HepG2 (cell line): ENCODE measurements around the gene CCK.

ENCODE experiments used
- ETV6 ChIP-seq: sonication (generic); formaldehyde crosslinking; conservative IDR thresholded peaks from 2 replicates; pipeline ENCODE4 v1.4.0; 2020; ENCODE audit warnings: missing genetic modification reagents
- HDAC6 ChIP-seq: fragments of 200-600 bp; sonication (generic); IDR thresholded peaks from 2 replicates; pipeline ENCODE4 v1.7.0; 2017; ENCODE audit warnings: mild to moderate bottlenecking, antibody characterized with exemption, low read length, low read depth
- MTA3 ChIP-seq: sonication (generic); formaldehyde crosslinking; IDR thresholded peaks from 2 replicates; pipeline ENCODE4 v1.4.0; 2020; ENCODE audit warnings: missing genetic modification reagents
- NBN ChIP-seq: fragments of 450-650 bp; conservative IDR thresholded peaks from 2 replicates; pipeline ENCODE4 v1.6.1; 2017
- NR2F1 ChIP-seq, 2 experiments: fragments of 450-650 bp in 1 of 2; formaldehyde crosslinking in 1 of 2; IDR thresholded peaks; 2 replicates each; pipeline versions ENCODE4 v1.5.0 to v1.6.1; 2016 to 2020; ENCODE audit warnings: mild to moderate bottlenecking in 1 of 2, missing compliant biosample characterization in 1 of 2, missing genetic modification reagents in 1 of 2, moderate library complexity in 1 of 2
- POLR2AphosphoS5 ChIP-seq: IDR thresholded peaks from 2 replicates; pipeline ENCODE4 v1.6.1; 2012; ENCODE audit warnings: low read depth, low read length
- SP2 ChIP-seq: sonication (generic); formaldehyde crosslinking; IDR thresholded peaks from 2 replicates; pipeline ENCODE4 v1.5.1; 2020; ENCODE audit warnings: mild to moderate bottlenecking, missing genetic modification reagents
- SPEN ChIP-seq: sonication (generic); formaldehyde crosslinking; IDR thresholded peaks from 2 replicates; pipeline ENCODE4 v1.5.1; 2020; ENCODE audit warnings: low read depth, mild to moderate bottlenecking, missing genetic modification reagents
- ZNF101 ChIP-seq: sonication (generic); formaldehyde crosslinking; IDR thresholded peaks from 2 replicates; pipeline ENCODE4 v1.4.0; 2020; ENCODE audit warnings: mild to moderate bottlenecking, low read depth, missing genetic modification reagents, borderline replicate concordance
- TF ChIP-seq, protein P1 (sequence below): sonication (generic); formaldehyde crosslinking; IDR thresholded peaks from 2 replicates; pipeline ENCODE4 v1.5.0; 2020; ENCODE audit warnings: mild to moderate bottlenecking, missing genetic modification reagents, moderate library complexity
- TF ChIP-seq, protein P2 (sequence below): sonication (generic); formaldehyde crosslinking; IDR thresholded peaks from 2 replicates; pipeline ENCODE4 v1.8.0; 2022; ENCODE audit warnings: missing genetic modification reagents, mild to moderate bottlenecking, moderate library complexity, borderline replicate concordance

GRCh38 chr3:42210726-42211125 is 55.3 kb downstream of the CCK start:
- no peak for TF ChIP-seq HDAC6
- no peak for TF ChIP-seq POLR2AphosphoS5
- no peak for TF ChIP-seq SP2 (CRISPR knock-in tag)
- TF ChIP-seq, protein P1, sequence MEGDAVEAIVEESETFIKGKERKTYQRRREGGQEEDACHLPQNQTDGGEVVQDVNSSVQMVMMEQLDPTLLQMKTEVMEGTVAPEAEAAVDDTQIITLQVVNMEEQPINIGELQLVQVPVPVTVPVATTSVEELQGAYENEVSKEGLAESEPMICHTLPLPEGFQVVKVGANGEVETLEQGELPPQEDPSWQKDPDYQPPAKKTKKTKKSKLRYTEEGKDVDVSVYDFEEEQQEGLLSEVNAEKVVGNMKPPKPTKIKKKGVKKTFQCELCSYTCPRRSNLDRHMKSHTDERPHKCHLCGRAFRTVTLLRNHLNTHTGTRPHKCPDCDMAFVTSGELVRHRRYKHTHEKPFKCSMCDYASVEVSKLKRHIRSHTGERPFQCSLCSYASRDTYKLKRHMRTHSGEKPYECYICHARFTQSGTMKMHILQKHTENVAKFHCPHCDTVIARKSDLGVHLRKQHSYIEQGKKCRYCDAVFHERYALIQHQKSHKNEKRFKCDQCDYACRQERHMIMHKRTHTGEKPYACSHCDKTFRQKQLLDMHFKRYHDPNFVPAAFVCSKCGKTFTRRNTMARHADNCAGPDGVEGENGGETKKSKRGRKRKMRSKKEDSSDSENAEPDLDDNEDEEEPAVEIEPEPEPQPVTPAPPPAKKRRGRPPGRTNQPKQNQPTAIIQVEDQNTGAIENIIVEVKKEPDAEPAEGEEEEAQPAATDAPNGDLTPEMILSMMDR (CRISPR knock-in tag), result no peak
- no peak for TF ChIP-seq NR2F1 (CRISPR knock-in tag; IDR thresholded peaks at IDR 0.05)
- no peak for TF ChIP-seq ETV6 (CRISPR knock-in tag)
- TF ChIP-seq MTA3 (CRISPR knock-in tag), result no peak
- TF ChIP-seq NBN, result no peak
- TF ChIP-seq ZNF101, result no peak
- no peak for TF ChIP-seq SPEN (CRISPR knock-in tag)
- TF ChIP-seq, protein P2, sequence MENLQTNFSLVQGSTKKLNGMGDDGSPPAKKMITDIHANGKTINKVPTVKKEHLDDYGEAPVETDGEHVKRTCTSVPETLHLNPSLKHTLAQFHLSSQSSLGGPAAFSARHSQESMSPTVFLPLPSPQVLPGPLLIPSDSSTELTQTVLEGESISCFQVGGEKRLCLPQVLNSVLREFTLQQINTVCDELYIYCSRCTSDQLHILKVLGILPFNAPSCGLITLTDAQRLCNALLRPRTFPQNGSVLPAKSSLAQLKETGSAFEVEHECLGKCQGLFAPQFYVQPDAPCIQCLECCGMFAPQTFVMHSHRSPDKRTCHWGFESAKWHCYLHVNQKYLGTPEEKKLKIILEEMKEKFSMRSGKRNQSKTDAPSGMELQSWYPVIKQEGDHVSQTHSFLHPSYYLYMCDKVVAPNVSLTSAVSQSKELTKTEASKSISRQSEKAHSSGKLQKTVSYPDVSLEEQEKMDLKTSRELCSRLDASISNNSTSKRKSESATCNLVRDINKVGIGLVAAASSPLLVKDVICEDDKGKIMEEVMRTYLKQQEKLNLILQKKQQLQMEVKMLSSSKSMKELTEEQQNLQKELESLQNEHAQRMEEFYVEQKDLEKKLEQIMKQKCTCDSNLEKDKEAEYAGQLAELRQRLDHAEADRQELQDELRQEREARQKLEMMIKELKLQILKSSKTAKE, result no peak
